BLaER1 treated with 17β-estradiol and CSF1 and Interleukin-3, amounts not matched to agents 10 nM and 100 nM (cell line): ENCODE data around the gene GGN.

Experiments
- H3K27ac ChIP-seq, 11 experiments: shearing (Covaris generic); formaldehyde crosslinking; 2 replicates each; pipeline ENCODE4 v1.8.1; 2022
- H3K27me3 ChIP-seq, 11 experiments: shearing (Covaris generic); formaldehyde crosslinking; 2 replicates each; pipeline ENCODE4 v1.8.1; 2022
- H3K36me3 ChIP-seq, 11 experiments: shearing (Covaris generic); formaldehyde crosslinking; 2 replicates each; pipeline ENCODE4 v1.8.1; 2022
- H3K4me1 ChIP-seq, 10 experiments: shearing (Covaris generic); formaldehyde crosslinking; 2 replicates each; pipeline ENCODE4 v1.8.1; 2022
- H3K4me2 ChIP-seq, 11 experiments: shearing (Covaris generic); formaldehyde crosslinking; 2 replicates each; pipeline ENCODE4 v1.8.1; 2022
- H3K4me3 ChIP-seq, 10 experiments: shearing (Covaris generic); formaldehyde crosslinking; 2 replicates each; pipeline ENCODE4 v1.8.1; 2022
- H3K9ac ChIP-seq, 11 experiments: shearing (Covaris generic); formaldehyde crosslinking; 2 replicates each; pipeline ENCODE4 v1.8.1; 2022
- H3K9me3 ChIP-seq, 11 experiments: shearing (Covaris generic); formaldehyde crosslinking; replicated peaks in 1 of 11; 2 replicates each; pipeline ENCODE4 v1.8.1; 2022
- H4K20me1 ChIP-seq, 11 experiments: shearing (Covaris generic); formaldehyde crosslinking; 2 replicates each; pipeline ENCODE4 v1.8.1; 2022
- Cebpa-rat ChIP-seq, 11 experiments: shearing (Covaris generic); IDR thresholded peaks; 2 replicates each; pipeline ENCODE4 v1.8.1; 2022

The GGN gene

GRCh38 chr19:38394488-38394887 lies 6.7 kb upstream of the GGN start:
- Histone ChIP-seq H3K36me3 (peaks cover 0 to 14% (median 0%) of the 10 kb centered on the region in 11 experiments; a peak in 2 of 22 replicates), H3K4me1 (peaks cover 0 to 5% (median 2%) of the 10 kb centered on the region in 10 experiments; a peak in 5 of 20 replicates), H3K9ac (no peak overlapping the region), H3K4me2 (no peak overlapping the region), H3K27me3 (peaks cover 80 to 100% (median 92%) of the 10 kb centered on the region in 11 experiments), H4K20me1 (peaks cover 0 to 22% (median 6%) of the 10 kb centered on the region in 11 experiments; a peak in 8 of 22 replicates), H3K9me3 (peaks cover 0 to 18% (median 5%) of the 10 kb centered on the region in 11 experiments; a peak in 12 of 22 replicates), H3K27ac (no peak overlapping the region), H3K4me3 (no peak overlapping the region)
- TF ChIP-seq Cebpa-rat (IDR thresholded peaks at IDR 0.05), result no peak

- TF ChIP-seq Cebpa-rat (IDR thresholded peaks at IDR 0.05), result no peak
- peaks cover 7 to 18% (median 11%) of the 10 kb centered on the region in 10 experiments; a peak in 18 of 20 replicates for H3K4me1 ChIP-seq
- peaks cover 0 to 14% (median 0%) of the 10 kb centered on the region in 11 experiments; a peak in 2 of 22 replicates for H3K36me3 ChIP-seq
- H4K20me1 ChIP-seq, result peaks cover 0 to 33% (median 13%) of the 10 kb centered on the region in 11 experiments; a peak in 15 of 22 replicates
- H3K9ac ChIP-seq, result no peak overlapping the region
- H3K9me3 ChIP-seq, result peaks cover 0 to 18% (median 5%) of the 10 kb centered on the region in 11 experiments; a peak in 12 of 22 replicates
- H3K27me3 ChIP-seq, result peaks cover 92 to 100% (median 100%) of the 10 kb centered on the region in 11 experiments
- no peak overlapping the region for H3K4me3 ChIP-seq
- 0 out of 22 replicates have a peak overlapping the region, but pooled peaks of 1 of the 11 experiments have one; percentile 4 for H3K4me2 ChIP-seq
- H3K27ac ChIP-seq, result no peak overlapping the region
Observed at GRCh38 chr19:38392707-38393308, 5.0 kb upstream of the GGN start.

- H3K4me3 ChIP-seq, result no peak overlapping the region
- H3K36me3 ChIP-seq, result peaks cover 0 to 14% (median 0%) of the 10 kb centered on the region in 11 experiments; a peak in 2 of 22 replicates
- TF ChIP-seq Cebpa-rat (IDR thresholded peaks at IDR 0.05), result no peak
- peaks cover 13 to 26% (median 17%) of the 10 kb centered on the region in 10 experiments for H3K4me1 ChIP-seq
- H3K4me2 ChIP-seq, result no peak overlapping the region
- H3K27ac ChIP-seq, result no peak overlapping the region
- peaks cover 1 to 41% (median 19%) of the 10 kb centered on the region in 11 experiments; a peak in 20 of 22 replicates for H4K20me1 ChIP-seq
- no peak overlapping the region for H3K9ac ChIP-seq
- H3K27me3 ChIP-seq, result peaks cover 85 to 100% (median 100%) of the 10 kb centered on the region in 11 experiments
- peaks cover 0 to 18% (median 5%) of the 10 kb centered on the region in 11 experiments; a peak in 12 of 22 replicates for H3K9me3 ChIP-seq
Observed at GRCh38 chr19:38391911-38392464, 4.2 kb upstream of the GGN start.

GRCh38 chr19:38389957-38390924 lies 2.4 kb upstream of the GGN start:
- H4K20me1 ChIP-seq, result peaks cover 19 to 58% (median 36%) of the 10 kb centered on the region in 11 experiments; a peak in 21 of 22 replicates
- H3K9me3 ChIP-seq, result peaks cover 0 to 9% (median 0%) of the 10 kb centered on the region in 11 experiments; a peak in 10 of 22 replicates
- no peak for TF ChIP-seq Cebpa-rat (IDR thresholded peaks at IDR 0.05)
- no peak overlapping the region for H3K9ac ChIP-seq
- H3K27me3 ChIP-seq, result peaks cover 78 to 100% (median 100%) of the 10 kb centered on the region in 11 experiments
- H3K36me3 ChIP-seq, result peaks cover 6 to 14% (median 12%) of the 10 kb centered on the region in 11 experiments; a peak in 19 of 22 replicates
- peaks cover 29 to 41% (median 33%) of the 10 kb centered on the region in 10 experiments for H3K4me1 ChIP-seq
- H3K4me3 ChIP-seq, result no peak overlapping the region
- H3K27ac ChIP-seq, result no peak overlapping the region
- H3K4me2 ChIP-seq, result peak overlapping the region in 3 of 11 experiments; percentile 18 to 35 (median 25); a peak in 3 of 22 replicates

- Histone ChIP-seq H3K36me3 (peaks cover 9 to 24% (median 21%) of the 10 kb centered on the region in 11 experiments; a peak in 21 of 22 replicates), H3K27me3 (peaks cover 78 to 100% (median 100%) of the 10 kb centered on the region in 11 experiments), H3K9me3 (peaks cover 0 to under 1% (median 0%) of the 10 kb centered on the region in 11 experiments; a peak in 3 of 22 replicates), H3K9ac (peak overlapping the region in 7 of 11 experiments; percentile 35 to 75 (median 56); a peak in 11 of 22 replicates), H3K27ac (peak overlapping the region in 2 of 11 experiments; percentile 22 to 62; a peak in 3 of 22 replicates), H3K4me3 (peak overlapping the region; percentile 33 to 68 (median 61); a peak in 17 of 20 replicates), H3K4me2 (peak overlapping the region; percentile 77 to 95 (median 92)), H4K20me1 (peaks cover 28 to 63% (median 45%) of the 10 kb centered on the region in 11 experiments; a peak in 21 of 22 replicates), H3K4me1 (peaks cover 29 to 49% (median 36%) of the 10 kb centered on the region in 10 experiments)
- TF ChIP-seq Cebpa-rat (IDR thresholded peaks at IDR 0.05), result no peak
Observed at GRCh38 chr19:38389101-38389925, 1.5 kb upstream of the GGN start.

- Histone ChIP-seq H3K36me3 (peaks cover 17 to 31% (median 29%) of the 10 kb centered on the region in 11 experiments), H4K20me1 (peaks cover 36 to 70% (median 53%) of the 10 kb centered on the region in 11 experiments; a peak in 21 of 22 replicates), H3K9ac (peak within 1 kb of the TSS in 9 of 11 experiments; percentile 41 to 75 (median 62); a peak in 19 of 22 replicates), H3K27me3 (peaks cover 71 to 100% (median 100%) of the 10 kb centered on the region in 11 experiments), H3K4me3 (peak within 1 kb of the TSS; percentile 57 to 68 (median 61)), H3K4me1 (peaks cover 29 to 49% (median 36%) of the 10 kb centered on the region in 10 experiments), H3K4me2 (peak within 1 kb of the TSS; percentile 77 to 95 (median 92)), H3K9me3 (no peaks in the 10 kb centered on the region), H3K27ac (peak within 1 kb of the TSS in 4 of 11 experiments; percentile 44 to 62 (median 48); a peak in 9 of 22 replicates)
- no peak for TF ChIP-seq Cebpa-rat (IDR thresholded peaks at IDR 0.05)
Observed at GRCh38 chr19:38388349-38389100, 691 bp upstream of the GGN start, which contains the start of gene SPRED3. SPRED3 (plus strand) TSS chr19:38388697; CDS start chr19:38390303, 1,606 bp downstream.
